ENCODE data around the gene KLHL18.

KLHL18 gene

GRCh38 chr3:47318916-47319315 lies 36.2 kb downstream of the KLHL18 start:
- Histone ChIP-seq H2AFZ (ENCODE audit: low read length) (no peak overlapping the region), H3K9me3 (ENCODE audit: insufficient read depth, low read depth, low read length) (no peaks in the 10 kb centered on the region), H3K9ac (ENCODE audit: low read depth, low read length, poor library complexity, severe bottlenecking) (no peak overlapping the region), H3K79me2 (ENCODE audit: insufficient read depth, low read length) (peaks cover 2% of the 10 kb centered on the region; the same call in 1 of the 2 replicates), H3K9me2 (replicated peaks; ENCODE audit: low read depth, low read length) (no peaks in the 10 kb centered on the region), H3K36me3 (ENCODE audit: insufficient read depth, low read length) (peaks cover 46% of the 10 kb centered on the region; the same call in 1 of the 2 replicates), H3K4me1 (ENCODE audit: insufficient read depth, low read length, poor library complexity, severe bottlenecking) (peaks cover 4% of the 10 kb centered on the region), H3K4me3 (ENCODE audit: low read length, poor library complexity, severe bottlenecking) (no peak overlapping the region), H3K4me2 (ENCODE audit: low read depth, low read length, poor library complexity, severe bottlenecking) (no peak overlapping the region), H3K27me3 (ENCODE audit: insufficient read depth, low read length, poor library complexity, severe bottlenecking) (no peaks in the 10 kb centered on the region), H4K20me1 (ENCODE audit: insufficient read depth, low read length, poor library complexity, severe bottlenecking) (no peaks in the 10 kb centered on the region), H3F3A (ENCODE audit: low read depth) (no peaks in the 10 kb centered on the region)
- TF ChIP-seq, protein P1, sequence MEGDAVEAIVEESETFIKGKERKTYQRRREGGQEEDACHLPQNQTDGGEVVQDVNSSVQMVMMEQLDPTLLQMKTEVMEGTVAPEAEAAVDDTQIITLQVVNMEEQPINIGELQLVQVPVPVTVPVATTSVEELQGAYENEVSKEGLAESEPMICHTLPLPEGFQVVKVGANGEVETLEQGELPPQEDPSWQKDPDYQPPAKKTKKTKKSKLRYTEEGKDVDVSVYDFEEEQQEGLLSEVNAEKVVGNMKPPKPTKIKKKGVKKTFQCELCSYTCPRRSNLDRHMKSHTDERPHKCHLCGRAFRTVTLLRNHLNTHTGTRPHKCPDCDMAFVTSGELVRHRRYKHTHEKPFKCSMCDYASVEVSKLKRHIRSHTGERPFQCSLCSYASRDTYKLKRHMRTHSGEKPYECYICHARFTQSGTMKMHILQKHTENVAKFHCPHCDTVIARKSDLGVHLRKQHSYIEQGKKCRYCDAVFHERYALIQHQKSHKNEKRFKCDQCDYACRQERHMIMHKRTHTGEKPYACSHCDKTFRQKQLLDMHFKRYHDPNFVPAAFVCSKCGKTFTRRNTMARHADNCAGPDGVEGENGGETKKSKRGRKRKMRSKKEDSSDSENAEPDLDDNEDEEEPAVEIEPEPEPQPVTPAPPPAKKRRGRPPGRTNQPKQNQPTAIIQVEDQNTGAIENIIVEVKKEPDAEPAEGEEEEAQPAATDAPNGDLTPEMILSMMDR (conservative IDR thresholded peaks at IDR 0.05; ENCODE audit: low read length) = no peak
- no peak for TF ChIP-seq EZH2phosphoT487 (IDR thresholded peaks at IDR 0.05; ENCODE audit: borderline replicate concordance)

DNA sequence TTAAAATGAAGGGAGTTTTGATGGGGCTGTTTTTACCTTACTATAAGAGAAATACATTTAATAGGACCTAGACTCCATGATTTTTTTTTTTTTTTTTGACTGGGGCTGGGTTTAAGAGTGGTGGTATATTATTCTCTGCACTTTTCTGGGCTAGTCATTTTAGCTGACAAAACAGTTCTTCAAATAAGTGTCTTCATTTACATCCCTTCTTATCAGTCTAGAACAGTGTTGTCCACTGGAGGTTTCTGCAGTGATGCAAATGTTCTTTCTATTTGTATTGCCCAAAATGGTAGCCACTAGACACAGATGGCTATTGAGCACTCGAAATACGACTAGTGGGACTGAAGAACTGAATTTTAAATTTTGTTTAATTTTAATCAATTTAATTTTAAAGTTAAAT lies 37.2 kb downstream of the KLHL18 start:
- Histone ChIP-seq H3F3A (ENCODE audit: low read depth) (no peaks in the 10 kb centered on the region), H4K20me1 (ENCODE audit: insufficient read depth, low read length, poor library complexity, severe bottlenecking) (peaks cover 4% of the 10 kb centered on the region), H3K79me2 (ENCODE audit: insufficient read depth, low read length) (no peaks in the 10 kb centered on the region), H3K4me3 (ENCODE audit: low read length, poor library complexity, severe bottlenecking) (no peak overlapping the region), H3K4me1 (ENCODE audit: insufficient read depth, low read length, poor library complexity, severe bottlenecking) (peaks cover 4% of the 10 kb centered on the region), H3K9me2 (replicated peaks; ENCODE audit: low read depth, low read length) (no peaks in the 10 kb centered on the region), H2AFZ (ENCODE audit: low read length) (no peak overlapping the region), H3K27me3 (ENCODE audit: insufficient read depth, low read length, poor library complexity, severe bottlenecking) (no peaks in the 10 kb centered on the region), H3K4me2 (ENCODE audit: low read depth, low read length, poor library complexity, severe bottlenecking) (no peak overlapping the region), H3K9ac (ENCODE audit: low read depth, low read length, poor library complexity, severe bottlenecking) (no peak overlapping the region), H3K9me3 (ENCODE audit: insufficient read depth, low read depth, low read length) (no peaks in the 10 kb centered on the region), H3K36me3 (ENCODE audit: insufficient read depth, low read length) (peaks cover 48% of the 10 kb centered on the region; the same call in 1 of the 2 replicates)
- TF ChIP-seq, protein P1 (conservative IDR thresholded peaks at IDR 0.05; ENCODE audit: low read length) = no peak
- TF ChIP-seq EZH2phosphoT487 (IDR thresholded peaks at IDR 0.05; ENCODE audit: borderline replicate concordance) = no peak

- H3K27me3 ChIP-seq (ENCODE audit: insufficient read depth, low read length, poor library complexity, severe bottlenecking) = no peaks in the 10 kb centered on the region
- no peak overlapping the region for H3K4me2 ChIP-seq (ENCODE audit: low read depth, low read length, poor library complexity, severe bottlenecking)
- H3K4me3 ChIP-seq (ENCODE audit: low read length, poor library complexity, severe bottlenecking) = no peak overlapping the region
- H3K9me2 ChIP-seq (replicated peaks; ENCODE audit: low read depth, low read length) = no peaks in the 10 kb centered on the region
- H3F3A ChIP-seq (ENCODE audit: low read depth) = no peaks in the 10 kb centered on the region
- H3K79me2 ChIP-seq (ENCODE audit: insufficient read depth, low read length) = no peaks in the 10 kb centered on the region
- no peaks in the 10 kb centered on the region for H3K4me1 ChIP-seq (ENCODE audit: insufficient read depth, low read length, poor library complexity, severe bottlenecking)
- H3K9ac ChIP-seq (ENCODE audit: low read depth, low read length, poor library complexity, severe bottlenecking) = no peak overlapping the region
- no peak overlapping the region for H2AFZ ChIP-seq (ENCODE audit: low read length)
- H3K36me3 ChIP-seq (ENCODE audit: insufficient read depth, low read length) = peaks cover 65% of the 10 kb centered on the region; the same call in 1 of the 2 replicates
- no peaks in the 10 kb centered on the region for H3K9me3 ChIP-seq (ENCODE audit: insufficient read depth, low read depth, low read length)
- TF ChIP-seq, protein P1 (conservative IDR thresholded peaks at IDR 0.05; ENCODE audit: low read length) = no peak
- no peak for TF ChIP-seq EZH2phosphoT487 (IDR thresholded peaks at IDR 0.05; ENCODE audit: borderline replicate concordance)
- peaks cover 4% of the 10 kb centered on the region for H4K20me1 ChIP-seq (ENCODE audit: insufficient read depth, low read length, poor library complexity, severe bottlenecking)
Observed at GRCh38 chr3:47323431-47324277, 40.9 kb downstream of the KLHL18 start.
